ENCODE measurements around the gene RELN.

The RELN gene

GRCh38 chr7:103719070-103719469 lies 270.4 kb downstream of the RELN start:
- Histone ChIP-seq H3K27me3 (ENCODE audit: insufficient read depth, low read length, poor library complexity, severe bottlenecking) (no peaks in the 10 kb centered on the region), H4K20me1 (ENCODE audit: insufficient read depth, low read length, poor library complexity, severe bottlenecking) (no peaks in the 10 kb centered on the region), H3K4me3 (ENCODE audit: low read length, poor library complexity, severe bottlenecking) (no peak overlapping the region), H3K4me1 (ENCODE audit: insufficient read depth, low read length, poor library complexity, severe bottlenecking) (no peaks in the 10 kb centered on the region), H3K9me2 (replicated peaks; ENCODE audit: low read depth, low read length) (no peaks in the 10 kb centered on the region), H3K9ac (ENCODE audit: low read depth, low read length, poor library complexity, severe bottlenecking) (no peak overlapping the region), H2AFZ (ENCODE audit: low read length) (no peak overlapping the region), H3F3A (ENCODE audit: low read depth) (no peaks in the 10 kb centered on the region), H3K79me2 (ENCODE audit: insufficient read depth, low read length) (no peaks in the 10 kb centered on the region), H3K36me3 (ENCODE audit: insufficient read depth, low read length) (no peaks in the 10 kb centered on the region), H3K9me3 (ENCODE audit: insufficient read depth, low read depth, low read length) (no peaks in the 10 kb centered on the region), H3K4me2 (ENCODE audit: low read depth, low read length, poor library complexity, severe bottlenecking) (no peak overlapping the region)
- TF ChIP-seq EZH2phosphoT487 (IDR thresholded peaks at IDR 0.05; ENCODE audit: borderline replicate concordance) (no peak), CTCF (conservative IDR thresholded peaks at IDR 0.05; ENCODE audit: low read length) (no peak)

DNA sequence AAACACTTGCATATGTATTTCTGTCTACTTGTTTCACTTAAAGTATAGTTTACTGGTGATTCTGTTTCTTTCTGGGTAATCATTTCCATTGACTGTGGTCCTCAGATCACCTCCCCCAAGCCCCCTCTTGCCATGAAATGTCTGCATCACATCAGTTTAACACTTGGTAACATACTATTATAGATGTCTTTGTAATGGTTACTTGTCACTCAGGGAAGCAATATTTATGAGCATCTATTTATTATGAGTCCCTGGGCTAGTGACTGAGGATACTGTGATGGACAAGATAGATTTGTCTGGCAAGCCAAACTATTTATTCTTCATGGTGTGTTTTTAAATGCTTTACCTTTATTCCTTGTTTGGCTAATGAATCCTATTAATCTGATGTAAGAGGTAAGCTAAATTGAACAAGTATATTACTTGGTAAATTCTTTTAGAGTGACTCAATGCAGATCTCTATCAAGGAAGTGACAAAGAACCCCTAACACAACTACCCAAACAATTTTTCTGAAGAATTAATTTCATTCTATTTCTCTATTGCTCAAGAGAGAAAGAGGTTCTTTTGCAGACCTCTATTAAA lies 270.9 kb downstream of the RELN start:
- no peak overlapping the region for H2AFZ ChIP-seq (ENCODE audit: low read length)
- no peak overlapping the region for H3K9ac ChIP-seq (ENCODE audit: low read depth, low read length, poor library complexity, severe bottlenecking)
- no peaks in the 10 kb centered on the region for H3F3A ChIP-seq (ENCODE audit: low read depth)
- TF ChIP-seq EZH2phosphoT487 (IDR thresholded peaks at IDR 0.05; ENCODE audit: borderline replicate concordance): no peak
- no peak for TF ChIP-seq CTCF (conservative IDR thresholded peaks at IDR 0.05; ENCODE audit: low read length)
- no peaks in the 10 kb centered on the region for H4K20me1 ChIP-seq (ENCODE audit: insufficient read depth, low read length, poor library complexity, severe bottlenecking)
- no peaks in the 10 kb centered on the region for H3K4me1 ChIP-seq (ENCODE audit: insufficient read depth, low read length, poor library complexity, severe bottlenecking)
- H3K27me3 ChIP-seq (ENCODE audit: insufficient read depth, low read length, poor library complexity, severe bottlenecking): no peaks in the 10 kb centered on the region
- no peak overlapping the region for H3K4me3 ChIP-seq (ENCODE audit: low read length, poor library complexity, severe bottlenecking)
- no peaks in the 10 kb centered on the region for H3K36me3 ChIP-seq (ENCODE audit: insufficient read depth, low read length)
- H3K9me2 ChIP-seq (replicated peaks; ENCODE audit: low read depth, low read length): no peaks in the 10 kb centered on the region
- H3K9me3 ChIP-seq (ENCODE audit: insufficient read depth, low read depth, low read length): no peaks in the 10 kb centered on the region
- no peaks in the 10 kb centered on the region for H3K79me2 ChIP-seq (ENCODE audit: insufficient read depth, low read length)
- no peak overlapping the region for H3K4me2 ChIP-seq (ENCODE audit: low read depth, low read length, poor library complexity, severe bottlenecking)

DNA sequence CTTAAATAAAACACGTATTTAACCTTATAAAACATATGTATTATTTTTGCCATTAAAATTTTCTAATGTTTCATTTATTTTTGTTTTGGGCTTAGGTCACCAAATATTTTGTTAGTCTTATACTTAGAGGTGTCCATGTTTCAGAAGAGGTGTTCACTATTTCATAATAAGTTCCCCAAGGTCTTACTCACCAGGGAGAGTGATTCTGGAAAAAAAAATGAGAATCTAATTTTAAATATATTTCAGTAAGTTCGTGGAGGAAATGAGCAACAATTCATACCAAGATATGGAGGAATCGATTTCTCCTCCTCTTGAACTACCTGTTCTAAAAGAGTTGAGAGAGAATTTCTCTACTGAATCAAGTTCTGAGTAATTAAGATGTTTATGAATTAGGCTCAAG lies 271.9 kb downstream of the RELN start:
- Histone ChIP-seq H3K36me3 (ENCODE audit: insufficient read depth, low read length) (no peaks in the 10 kb centered on the region), H3K9me3 (ENCODE audit: insufficient read depth, low read depth, low read length) (no peaks in the 10 kb centered on the region), H3K4me1 (ENCODE audit: insufficient read depth, low read length, poor library complexity, severe bottlenecking) (no peaks in the 10 kb centered on the region), H3K4me2 (ENCODE audit: low read depth, low read length, poor library complexity, severe bottlenecking) (no peak overlapping the region), H4K20me1 (ENCODE audit: insufficient read depth, low read length, poor library complexity, severe bottlenecking) (no peaks in the 10 kb centered on the region), H3K27me3 (ENCODE audit: insufficient read depth, low read length, poor library complexity, severe bottlenecking) (no peaks in the 10 kb centered on the region), H3F3A (ENCODE audit: low read depth) (no peaks in the 10 kb centered on the region), H3K9ac (ENCODE audit: low read depth, low read length, poor library complexity, severe bottlenecking) (no peak overlapping the region), H3K9me2 (replicated peaks; ENCODE audit: low read depth, low read length) (no peaks in the 10 kb centered on the region), H3K79me2 (ENCODE audit: insufficient read depth, low read length) (no peaks in the 10 kb centered on the region), H3K4me3 (ENCODE audit: low read length, poor library complexity, severe bottlenecking) (no peak overlapping the region), H2AFZ (ENCODE audit: low read length) (no peak overlapping the region)
- no peak for TF ChIP-seq EZH2phosphoT487 (IDR thresholded peaks at IDR 0.05; ENCODE audit: borderline replicate concordance)
- no peak for TF ChIP-seq CTCF (conservative IDR thresholded peaks at IDR 0.05; ENCODE audit: low read length)
